ENCODE results near the gene UBASH3A. TPM values are rescaled to one million over a fixed set of nuclear protein-coding genes. Genes with fewer than 3 reads are reported as not detected.

Gene UBASH3A
- total RNA-seq, 1 experiment from 2014 or later = 0.07 TPM

DNA sequence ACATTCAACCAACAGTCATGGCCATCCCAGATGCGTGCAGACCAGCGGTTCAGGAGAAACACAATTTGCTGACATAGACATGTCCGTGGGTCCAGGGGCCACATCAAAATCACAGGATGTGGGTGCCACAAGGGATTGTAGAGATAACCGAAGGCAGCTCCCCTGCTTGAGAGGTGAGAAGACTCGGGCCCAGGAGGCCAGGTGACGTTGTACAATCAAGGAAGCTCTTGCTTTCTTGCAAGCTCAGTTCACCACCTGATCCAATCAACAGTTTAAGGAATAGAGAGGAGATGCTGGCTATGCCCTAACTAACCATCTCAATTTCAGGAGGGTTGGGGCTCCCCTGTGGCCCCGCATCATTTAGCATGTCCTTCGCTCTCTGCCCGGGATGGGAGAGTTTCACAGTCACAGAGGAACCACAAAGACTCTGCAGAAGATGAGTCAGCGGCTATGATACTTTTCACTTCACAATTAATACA, 19.5 kb downstream of the UBASH3A start:
- Histone ChIP-seq H3K79me2 (ENCODE audit: insufficient read depth, low read length) (no peaks in the 10 kb centered on the region), H3K36me3 (ENCODE audit: control insufficient read depth in 1 of 2, insufficient read depth in 2 of 2, low read length in 2 of 2) (no peaks in the 10 kb centered on the region), H3K9me3 (ENCODE audit: control insufficient read depth in 1 of 2, insufficient read depth in 1 of 2, low read depth in 1 of 2, low read length in 2 of 2) (no peaks in the 10 kb centered on the region), H4K20me1 (ENCODE audit: insufficient read depth) (no peaks in the 10 kb centered on the region), H3K4me3 (replicated peaks in 1 of 2; ENCODE audit: low read depth in 1 of 2, low read length in 2 of 2) (no peak overlapping the region), H3K27ac (ENCODE audit: low read depth, low read length) (no peak overlapping the region), H2AFZ (ENCODE audit: low read depth, low read length, poor library complexity, severe bottlenecking) (no peak overlapping the region), H3K9ac (ENCODE audit: low read length) (no peak overlapping the region), H3K9me2 (ENCODE audit: insufficient read depth) (no peaks in the 10 kb centered on the region), H3K4me2 (ENCODE audit: low read length) (no peak overlapping the region), H3K4me1 (ENCODE audit: control insufficient read depth in 1 of 2, insufficient read depth in 2 of 2, low read length in 2 of 2) (no peaks in the 10 kb centered on the region), H3K27me3 (ENCODE audit: insufficient read depth, low read length) (peaks cover 55% of the 10 kb centered on the region)
- ChIA-PET CTCF (no interaction called here), RAD21 (ENCODE audit: low non-redundant PET in 1 of 2, low total read pairs in 2 of 2, uncharacterized antibody in 2 of 2, unreplicated experiment in 2 of 2) (no interaction called here), POLR2A (no interaction called here)
- ATAC-seq (no peak), DNase-seq (ENCODE audit: low read depth, low spot score) (no peak)
- intact Hi-C loops (cut with micrococcal nuclease) = no loop called here
- no TSS peak for BruUV-seq (replicated peaks)
- TF ChIP-seq SP1 (IDR thresholded peaks at IDR 0.05; ENCODE audit: low read depth) = no peak
- TF ChIP-seq, protein P1, sequence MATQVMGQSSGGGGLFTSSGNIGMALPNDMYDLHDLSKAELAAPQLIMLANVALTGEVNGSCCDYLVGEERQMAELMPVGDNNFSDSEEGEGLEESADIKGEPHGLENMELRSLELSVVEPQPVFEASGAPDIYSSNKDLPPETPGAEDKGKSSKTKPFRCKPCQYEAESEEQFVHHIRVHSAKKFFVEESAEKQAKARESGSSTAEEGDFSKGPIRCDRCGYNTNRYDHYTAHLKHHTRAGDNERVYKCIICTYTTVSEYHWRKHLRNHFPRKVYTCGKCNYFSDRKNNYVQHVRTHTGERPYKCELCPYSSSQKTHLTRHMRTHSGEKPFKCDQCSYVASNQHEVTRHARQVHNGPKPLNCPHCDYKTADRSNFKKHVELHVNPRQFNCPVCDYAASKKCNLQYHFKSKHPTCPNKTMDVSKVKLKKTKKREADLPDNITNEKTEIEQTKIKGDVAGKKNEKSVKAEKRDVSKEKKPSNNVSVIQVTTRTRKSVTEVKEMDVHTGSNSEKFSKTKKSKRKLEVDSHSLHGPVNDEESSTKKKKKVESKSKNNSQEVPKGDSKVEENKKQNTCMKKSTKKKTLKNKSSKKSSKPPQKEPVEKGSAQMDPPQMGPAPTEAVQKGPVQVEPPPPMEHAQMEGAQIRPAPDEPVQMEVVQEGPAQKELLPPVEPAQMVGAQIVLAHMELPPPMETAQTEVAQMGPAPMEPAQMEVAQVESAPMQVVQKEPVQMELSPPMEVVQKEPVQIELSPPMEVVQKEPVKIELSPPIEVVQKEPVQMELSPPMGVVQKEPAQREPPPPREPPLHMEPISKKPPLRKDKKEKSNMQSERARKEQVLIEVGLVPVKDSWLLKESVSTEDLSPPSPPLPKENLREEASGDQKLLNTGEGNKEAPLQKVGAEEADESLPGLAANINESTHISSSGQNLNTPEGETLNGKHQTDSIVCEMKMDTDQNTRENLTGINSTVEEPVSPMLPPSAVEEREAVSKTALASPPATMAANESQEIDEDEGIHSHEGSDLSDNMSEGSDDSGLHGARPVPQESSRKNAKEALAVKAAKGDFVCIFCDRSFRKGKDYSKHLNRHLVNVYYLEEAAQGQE (IDR thresholded peaks at IDR 0.05; ENCODE audit: low read depth) = no peak
- TF ChIP-seq SRF (IDR thresholded peaks at IDR 0.05; ENCODE audit: low read depth) = no peak
- no peak for TF ChIP-seq EZH2phosphoT487 (IDR thresholded peaks at IDR 0.05; ENCODE audit: borderline replicate concordance)
- TF ChIP-seq, protein P2, sequence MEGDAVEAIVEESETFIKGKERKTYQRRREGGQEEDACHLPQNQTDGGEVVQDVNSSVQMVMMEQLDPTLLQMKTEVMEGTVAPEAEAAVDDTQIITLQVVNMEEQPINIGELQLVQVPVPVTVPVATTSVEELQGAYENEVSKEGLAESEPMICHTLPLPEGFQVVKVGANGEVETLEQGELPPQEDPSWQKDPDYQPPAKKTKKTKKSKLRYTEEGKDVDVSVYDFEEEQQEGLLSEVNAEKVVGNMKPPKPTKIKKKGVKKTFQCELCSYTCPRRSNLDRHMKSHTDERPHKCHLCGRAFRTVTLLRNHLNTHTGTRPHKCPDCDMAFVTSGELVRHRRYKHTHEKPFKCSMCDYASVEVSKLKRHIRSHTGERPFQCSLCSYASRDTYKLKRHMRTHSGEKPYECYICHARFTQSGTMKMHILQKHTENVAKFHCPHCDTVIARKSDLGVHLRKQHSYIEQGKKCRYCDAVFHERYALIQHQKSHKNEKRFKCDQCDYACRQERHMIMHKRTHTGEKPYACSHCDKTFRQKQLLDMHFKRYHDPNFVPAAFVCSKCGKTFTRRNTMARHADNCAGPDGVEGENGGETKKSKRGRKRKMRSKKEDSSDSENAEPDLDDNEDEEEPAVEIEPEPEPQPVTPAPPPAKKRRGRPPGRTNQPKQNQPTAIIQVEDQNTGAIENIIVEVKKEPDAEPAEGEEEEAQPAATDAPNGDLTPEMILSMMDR (IDR thresholded peaks at IDR 0.05 in 2 of 3, conservative IDR thresholded peaks at IDR 0.05 in 1 of 3; ENCODE audit: borderline replicate concordance in 1 of 3, insufficient read depth in 1 of 3, low read depth in 2 of 3, low read length in 2 of 3) = no peak
- TF ChIP-seq, protein P3, sequence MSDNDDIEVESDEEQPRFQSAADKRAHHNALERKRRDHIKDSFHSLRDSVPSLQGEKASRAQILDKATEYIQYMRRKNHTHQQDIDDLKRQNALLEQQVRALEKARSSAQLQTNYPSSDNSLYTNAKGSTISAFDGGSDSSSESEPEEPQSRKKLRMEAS (IDR thresholded peaks at IDR 0.05) = no peak
- TF ChIP-seq POLR2A (IDR thresholded peaks at IDR 0.05; ENCODE audit: borderline replicate concordance, extremely low read depth, insufficient read depth, insufficient read length) = no peak
- no peak for TF ChIP-seq EGR1 (IDR thresholded peaks at IDR 0.05; ENCODE audit: low read depth)
- TF ChIP-seq TCF7L2 (IDR thresholded peaks at IDR 0.05; ENCODE audit: borderline replicate concordance, extremely low read depth, insufficient read depth, insufficient read length) = no peak
- TF ChIP-seq ELF1 (IDR thresholded peaks at IDR 0.05; ENCODE audit: borderline replicate concordance, low read depth) = no peak
- no peak for TF ChIP-seq ZNF274 (IDR thresholded peaks at IDR 0.05; ENCODE audit: low read depth, low read length)
- no peak for TF ChIP-seq POLR2AphosphoS5 (IDR thresholded peaks at IDR 0.05; ENCODE audit: low read depth, low read length)
- no peak for TF ChIP-seq ZFX (IDR thresholded peaks at IDR 0.05)
- no peak for TF ChIP-seq CBX3 (IDR thresholded peaks at IDR 0.05; ENCODE audit: low read depth)
- TF ChIP-seq FOSL1 (IDR thresholded peaks at IDR 0.05; ENCODE audit: low read depth) = no peak
- TF ChIP-seq YY1 (IDR thresholded peaks at IDR 0.05; ENCODE audit: extremely low read depth, insufficient replicate concordance, low read depth, low read length) = no peak
- TF ChIP-seq RAD21 (IDR thresholded peaks at IDR 0.05; ENCODE audit: low read depth) = no peak
- no peak for TF ChIP-seq SIN3A (IDR thresholded peaks at IDR 0.05; ENCODE audit: low read depth)
- TF ChIP-seq EZH2 (IDR thresholded peaks at IDR 0.05) = no peak
- no peak for TF ChIP-seq JUND (IDR thresholded peaks at IDR 0.05)

Measured in HCT116 (cell line).